ENCODE results near the gene LARGE1.

- TF ChIP-seq CTCF (IDR thresholded peaks at IDR 0.05) (no peak), POLR2AphosphoS5 (IDR thresholded peaks at IDR 0.05; ENCODE audit: insufficient read depth in 1 of 2, low read depth in 1 of 2) (no peak), POLR2A (IDR thresholded peaks at IDR 0.05) (no peak)
Measured at GRCh38 chr22:33599596-33599995, 320.7 kb downstream of the LARGE1 start.
